HEK293 (cell line): ENCODE data around the gene SMCO4.

Experiments
- BCL11A ChIP-seq: fragments of 450-650 bp; formaldehyde crosslinking; IDR thresholded peaks from 2 replicates; pipeline ENCODE4 v1.5.1; 2016; ENCODE audit warnings: low read depth, missing biosample characterization, missing genetic modification characterization
- GLI2 ChIP-seq: fragments of 450-650 bp; formaldehyde crosslinking; IDR thresholded peaks from 2 replicates; pipeline ENCODE4; 2017; ENCODE audit warnings: missing biosample characterization, missing genetic modification characterization, low read depth, borderline replicate concordance
- GLIS2 ChIP-seq: fragments of 450-650 bp; formaldehyde crosslinking; IDR thresholded peaks from 2 replicates; pipeline ENCODE4 v1.5.1; 2016; ENCODE audit warnings: missing biosample characterization, missing genetic modification characterization
- MYNN ChIP-seq: fragments of 450-650 bp; formaldehyde crosslinking; IDR thresholded peaks from 2 replicates; pipeline ENCODE4 v1.5.1; 2016; ENCODE audit warnings: missing biosample characterization, missing genetic modification characterization, borderline replicate concordance
- SP3 ChIP-seq: fragments of 450-650 bp; formaldehyde crosslinking; IDR thresholded peaks from 2 replicates; pipeline ENCODE4 v1.5.1; 2016; ENCODE audit warnings: missing biosample characterization, missing genetic modification characterization
- SP7 ChIP-seq: fragments of 450-650 bp; formaldehyde crosslinking; IDR thresholded peaks from 2 replicates; pipeline ENCODE4 v1.5.1; 2016; ENCODE audit warnings: missing biosample characterization, missing genetic modification characterization
- ZBTB1 ChIP-seq: fragments of 450-650 bp; formaldehyde crosslinking; IDR thresholded peaks from 2 replicates; pipeline ENCODE4 v1.5.1; 2016; ENCODE audit warnings: missing biosample characterization, missing genetic modification characterization
- ZBTB7A ChIP-seq: fragments of 450-650 bp; formaldehyde crosslinking; IDR thresholded peaks from 2 replicates; pipeline ENCODE4 v1.5.1; 2016; ENCODE audit warnings: low read depth, missing biosample characterization, missing genetic modification characterization
- ZEB2 ChIP-seq: fragments of 450-650 bp; formaldehyde crosslinking; IDR thresholded peaks from 2 replicates; pipeline ENCODE4 v1.5.1; 2016; ENCODE audit warnings: missing biosample characterization, missing genetic modification characterization
- ZIC2 ChIP-seq: fragments of 450-650 bp; formaldehyde crosslinking; IDR thresholded peaks from 2 replicates; pipeline ENCODE4 v1.5.1; 2016; ENCODE audit warnings: missing biosample characterization, missing genetic modification characterization
- ZNF121 ChIP-seq: fragments of 450-650 bp; formaldehyde crosslinking; IDR thresholded peaks from 2 replicates; pipeline ENCODE4 v1.5.1; 2016; ENCODE audit warnings: missing biosample characterization, missing genetic modification characterization
- ZNF2 ChIP-seq: fragments of 450-650 bp; formaldehyde crosslinking; IDR thresholded peaks from 2 replicates; pipeline ENCODE4 v1.5.1; 2016; ENCODE audit warnings: missing biosample characterization, missing genetic modification characterization
- ZNF221 ChIP-seq: fragments of 450-650 bp; formaldehyde crosslinking; IDR thresholded peaks from 2 replicates; pipeline ENCODE4 v1.5.1; 2017; ENCODE audit warnings: missing biosample characterization, missing genetic modification characterization, borderline replicate concordance
- ZNF274 ChIP-seq, 2 experiments: fragments of 200-500 bp in 1 of 2; fragments of 450-650 bp in 1 of 2; sonication (Bioruptor generic) in 1 of 2; formaldehyde crosslinking in 1 of 2; IDR thresholded peaks; 2 replicates each; pipeline versions ENCODE4 v1.5.1 to v1.6.1; 2014 to 2016; ENCODE audit warnings: borderline replicate concordance in 1 of 2, inconsistent platforms in 1 of 2, low read length in 1 of 2, missing biosample characterization in 1 of 2, missing genetic modification characterization in 1 of 2
- ZNF366 ChIP-seq: fragments of 450-650 bp; formaldehyde crosslinking; conservative IDR thresholded peaks from 2 replicates; pipeline ENCODE4 v1.5.1; 2016; ENCODE audit warnings: missing biosample characterization, missing genetic modification characterization
- ZNF423 ChIP-seq: fragments of 450-650 bp; formaldehyde crosslinking; IDR thresholded peaks from 2 replicates; pipeline ENCODE4 v1.5.1; 2016; ENCODE audit warnings: missing biosample characterization, missing genetic modification characterization
- ZNF555 ChIP-seq: fragments of 450-650 bp; formaldehyde crosslinking; conservative IDR thresholded peaks from 2 replicates; pipeline ENCODE4 v1.5.1; 2017; ENCODE audit warnings: missing biosample characterization, mild to moderate bottlenecking, missing genetic modification characterization, inconsistent platforms
- ZNF561 ChIP-seq: fragments of 450-650 bp; IDR thresholded peaks from 2 replicates; pipeline ENCODE4 v1.5.1; 2018; ENCODE audit warnings: missing biosample characterization, missing genetic modification characterization, borderline replicate concordance
- ZNF600 ChIP-seq: fragments of 450-650 bp; formaldehyde crosslinking; IDR thresholded peaks from 2 replicates; pipeline ENCODE4 v1.5.1; 2016; ENCODE audit warnings: missing biosample characterization, missing genetic modification characterization
- ZSCAN30 ChIP-seq: fragments of 450-650 bp; IDR thresholded peaks from 2 replicates; pipeline ENCODE4 v1.5.1; 2018; ENCODE audit warnings: missing biosample characterization, mild to moderate bottlenecking, missing genetic modification characterization, moderate library complexity
- TF ChIP-seq, protein P1 (sequence below): fragments of 450-650 bp; formaldehyde crosslinking; IDR thresholded peaks from 2 replicates; pipeline ENCODE4 v1.5.1; 2016; ENCODE audit warnings: missing biosample characterization, missing genetic modification characterization, borderline replicate concordance
- TF ChIP-seq, protein P2 (sequence below): fragments of 450-650 bp; formaldehyde crosslinking; IDR thresholded peaks from 2 replicates; pipeline ENCODE4 v1.5.1; 2016; ENCODE audit warnings: missing biosample characterization, missing genetic modification characterization
- TF ChIP-seq, protein P3 (sequence below): fragments of 450-650 bp; formaldehyde crosslinking; IDR thresholded peaks from 2 replicates; pipeline ENCODE4 v1.5.1; 2016; ENCODE audit warnings: missing biosample characterization, missing genetic modification characterization, low read depth
- TF ChIP-seq, protein P4 (sequence below): fragments of 450-650 bp; IDR thresholded peaks from 2 replicates; pipeline ENCODE4 v1.5.1; 2018; ENCODE audit warnings: missing biosample characterization, mild to moderate bottlenecking, missing genetic modification characterization
- TF ChIP-seq, protein P5 (sequence below): fragments of 450-650 bp; formaldehyde crosslinking; IDR thresholded peaks from 2 replicates; pipeline ENCODE4 v1.5.1; 2017; ENCODE audit warnings: missing biosample characterization, missing genetic modification characterization

SMCO4 gene

DNA sequence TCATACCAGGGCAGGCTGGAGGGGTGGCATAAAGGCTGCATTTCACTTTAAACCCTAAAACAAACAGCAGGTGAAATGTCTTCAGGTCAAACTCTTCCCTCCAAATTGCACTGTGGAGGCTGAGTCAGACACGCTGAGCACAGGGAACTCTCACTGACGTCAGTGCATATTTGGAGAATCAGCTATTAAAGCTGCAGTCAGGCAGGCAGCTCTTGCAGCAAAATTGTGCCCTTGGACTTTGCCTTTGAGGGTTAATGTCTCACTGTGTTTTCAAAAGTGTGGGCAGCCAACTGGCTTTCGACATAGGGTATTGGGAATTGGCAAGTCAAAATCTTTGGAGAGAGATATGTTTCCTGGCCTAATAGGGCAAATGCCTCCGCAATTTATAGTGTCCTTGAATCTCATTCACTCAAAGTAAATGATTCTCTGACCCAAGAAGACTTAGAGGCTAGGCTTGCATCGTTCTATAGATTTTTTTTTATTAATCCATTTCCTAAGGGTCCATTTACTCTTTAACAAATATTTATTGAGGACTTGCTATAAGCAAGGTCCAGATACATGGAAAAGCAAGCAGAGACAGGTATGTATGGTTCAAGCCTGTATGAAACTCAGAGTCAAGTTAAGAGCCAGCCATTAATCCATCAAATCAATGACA, 27.7 kb upstream of the SMCO4 start (continued):
- TF ChIP-seq, protein P1, sequence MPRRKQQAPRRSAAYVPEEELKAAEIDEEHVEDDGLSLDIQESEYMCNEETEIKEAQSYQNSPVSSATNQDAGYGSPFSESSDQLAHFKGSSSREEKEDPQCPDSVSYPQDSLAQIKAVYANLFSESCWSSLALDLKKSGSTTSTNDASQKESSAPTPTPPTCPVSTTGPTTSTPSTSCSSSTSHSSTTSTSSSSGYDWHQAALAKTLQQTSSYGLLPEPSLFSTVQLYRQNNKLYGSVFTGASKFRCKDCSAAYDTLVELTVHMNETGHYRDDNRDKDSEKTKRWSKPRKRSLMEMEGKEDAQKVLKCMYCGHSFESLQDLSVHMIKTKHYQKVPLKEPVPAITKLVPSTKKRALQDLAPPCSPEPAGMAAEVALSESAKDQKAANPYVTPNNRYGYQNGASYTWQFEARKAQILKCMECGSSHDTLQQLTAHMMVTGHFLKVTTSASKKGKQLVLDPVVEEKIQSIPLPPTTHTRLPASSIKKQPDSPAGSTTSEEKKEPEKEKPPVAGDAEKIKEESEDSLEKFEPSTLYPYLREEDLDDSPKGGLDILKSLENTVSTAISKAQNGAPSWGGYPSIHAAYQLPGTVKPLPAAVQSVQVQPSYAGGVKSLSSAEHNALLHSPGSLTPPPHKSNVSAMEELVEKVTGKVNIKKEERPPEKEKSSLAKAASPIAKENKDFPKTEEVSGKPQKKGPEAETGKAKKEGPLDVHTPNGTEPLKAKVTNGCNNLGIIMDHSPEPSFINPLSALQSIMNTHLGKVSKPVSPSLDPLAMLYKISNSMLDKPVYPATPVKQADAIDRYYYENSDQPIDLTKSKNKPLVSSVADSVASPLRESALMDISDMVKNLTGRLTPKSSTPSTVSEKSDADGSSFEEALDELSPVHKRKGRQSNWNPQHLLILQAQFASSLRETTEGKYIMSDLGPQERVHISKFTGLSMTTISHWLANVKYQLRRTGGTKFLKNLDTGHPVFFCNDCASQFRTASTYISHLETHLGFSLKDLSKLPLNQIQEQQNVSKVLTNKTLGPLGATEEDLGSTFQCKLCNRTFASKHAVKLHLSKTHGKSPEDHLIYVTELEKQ (tag by site-specific recombination), result no peak
- TF ChIP-seq SP3 (no peak), MYNN (no peak), ZNF2 (no peak), ZNF221 (tag by site-specific recombination) (no peak), SP7 (tag by site-specific recombination) (0 out of 2 replicates have a peak, but pooled peaks have one; percentile 24), ZEB2 (tag by site-specific recombination) (peak; percentile 62; the same call in 1 of the 2 replicates), ZBTB7A (no peak), ZNF423 (no peak), ZNF366 (tag by site-specific recombination) (0 out of 2 replicates have a peak, but pooled peaks have one; percentile 15), ZNF600 (tag by site-specific recombination) (no peak), ZSCAN30 (no peak), ZNF555 (tag by site-specific recombination) (no peak), ZNF561 (tag by site-specific recombination) (no peak), GLIS2 (tag by site-specific recombination) (no peak), ZNF274 (IDR thresholded peaks at IDR 0.05; ENCODE audit: low read length) (no peak), ZNF274 (tag by site-specific recombination; IDR thresholded peaks at IDR 0.05; ENCODE audit: borderline replicate concordance) (no peak), BCL11A (tag by site-specific recombination) (no peak), ZNF121 (no peak), GLI2 (tag by site-specific recombination) (no peak), ZIC2 (no peak), ZBTB1 (tag by site-specific recombination) (no peak)
- TF ChIP-seq, protein P2, sequence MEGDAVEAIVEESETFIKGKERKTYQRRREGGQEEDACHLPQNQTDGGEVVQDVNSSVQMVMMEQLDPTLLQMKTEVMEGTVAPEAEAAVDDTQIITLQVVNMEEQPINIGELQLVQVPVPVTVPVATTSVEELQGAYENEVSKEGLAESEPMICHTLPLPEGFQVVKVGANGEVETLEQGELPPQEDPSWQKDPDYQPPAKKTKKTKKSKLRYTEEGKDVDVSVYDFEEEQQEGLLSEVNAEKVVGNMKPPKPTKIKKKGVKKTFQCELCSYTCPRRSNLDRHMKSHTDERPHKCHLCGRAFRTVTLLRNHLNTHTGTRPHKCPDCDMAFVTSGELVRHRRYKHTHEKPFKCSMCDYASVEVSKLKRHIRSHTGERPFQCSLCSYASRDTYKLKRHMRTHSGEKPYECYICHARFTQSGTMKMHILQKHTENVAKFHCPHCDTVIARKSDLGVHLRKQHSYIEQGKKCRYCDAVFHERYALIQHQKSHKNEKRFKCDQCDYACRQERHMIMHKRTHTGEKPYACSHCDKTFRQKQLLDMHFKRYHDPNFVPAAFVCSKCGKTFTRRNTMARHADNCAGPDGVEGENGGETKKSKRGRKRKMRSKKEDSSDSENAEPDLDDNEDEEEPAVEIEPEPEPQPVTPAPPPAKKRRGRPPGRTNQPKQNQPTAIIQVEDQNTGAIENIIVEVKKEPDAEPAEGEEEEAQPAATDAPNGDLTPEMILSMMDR (tag by site-specific recombination), result no peak
- TF ChIP-seq, protein P3, sequence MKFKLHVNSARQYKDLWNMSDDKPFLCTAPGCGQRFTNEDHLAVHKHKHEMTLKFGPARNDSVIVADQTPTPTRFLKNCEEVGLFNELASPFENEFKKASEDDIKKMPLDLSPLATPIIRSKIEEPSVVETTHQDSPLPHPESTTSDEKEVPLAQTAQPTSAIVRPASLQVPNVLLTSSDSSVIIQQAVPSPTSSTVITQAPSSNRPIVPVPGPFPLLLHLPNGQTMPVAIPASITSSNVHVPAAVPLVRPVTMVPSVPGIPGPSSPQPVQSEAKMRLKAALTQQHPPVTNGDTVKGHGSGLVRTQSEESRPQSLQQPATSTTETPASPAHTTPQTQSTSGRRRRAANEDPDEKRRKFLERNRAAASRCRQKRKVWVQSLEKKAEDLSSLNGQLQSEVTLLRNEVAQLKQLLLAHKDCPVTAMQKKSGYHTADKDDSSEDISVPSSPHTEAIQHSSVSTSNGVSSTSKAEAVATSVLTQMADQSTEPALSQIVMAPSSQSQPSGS, result peak; percentile 78
- TF ChIP-seq, protein P4, sequence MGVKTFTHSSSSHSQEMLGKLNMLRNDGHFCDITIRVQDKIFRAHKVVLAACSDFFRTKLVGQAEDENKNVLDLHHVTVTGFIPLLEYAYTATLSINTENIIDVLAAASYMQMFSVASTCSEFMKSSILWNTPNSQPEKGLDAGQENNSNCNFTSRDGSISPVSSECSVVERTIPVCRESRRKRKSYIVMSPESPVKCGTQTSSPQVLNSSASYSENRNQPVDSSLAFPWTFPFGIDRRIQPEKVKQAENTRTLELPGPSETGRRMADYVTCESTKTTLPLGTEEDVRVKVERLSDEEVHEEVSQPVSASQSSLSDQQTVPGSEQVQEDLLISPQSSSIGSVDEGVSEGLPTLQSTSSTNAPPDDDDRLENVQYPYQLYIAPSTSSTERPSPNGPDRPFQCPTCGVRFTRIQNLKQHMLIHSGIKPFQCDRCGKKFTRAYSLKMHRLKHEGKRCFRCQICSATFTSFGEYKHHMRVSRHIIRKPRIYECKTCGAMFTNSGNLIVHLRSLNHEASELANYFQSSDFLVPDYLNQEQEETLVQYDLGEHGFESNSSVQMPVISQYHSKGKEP (tag by site-specific recombination), result peak; percentile 94
- TF ChIP-seq, protein P5, sequence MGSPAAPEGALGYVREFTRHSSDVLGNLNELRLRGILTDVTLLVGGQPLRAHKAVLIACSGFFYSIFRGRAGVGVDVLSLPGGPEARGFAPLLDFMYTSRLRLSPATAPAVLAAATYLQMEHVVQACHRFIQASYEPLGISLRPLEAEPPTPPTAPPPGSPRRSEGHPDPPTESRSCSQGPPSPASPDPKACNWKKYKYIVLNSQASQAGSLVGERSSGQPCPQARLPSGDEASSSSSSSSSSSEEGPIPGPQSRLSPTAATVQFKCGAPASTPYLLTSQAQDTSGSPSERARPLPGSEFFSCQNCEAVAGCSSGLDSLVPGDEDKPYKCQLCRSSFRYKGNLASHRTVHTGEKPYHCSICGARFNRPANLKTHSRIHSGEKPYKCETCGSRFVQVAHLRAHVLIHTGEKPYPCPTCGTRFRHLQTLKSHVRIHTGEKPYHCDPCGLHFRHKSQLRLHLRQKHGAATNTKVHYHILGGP, result no peak
